SH-SY5Y (cell line): Measurements from ENCODE around the gene HDAC10.

Experiments
- GATA2 ChIP-seq: IDR thresholded peaks from 2 replicates; pipeline ENCODE4 v1.6.1; 2011; ENCODE audit warnings: mild to moderate bottlenecking, low read depth, low read length
- GATA3 ChIP-seq: IDR thresholded peaks from 2 replicates; pipeline ENCODE4 v1.6.1; 2011; ENCODE audit warnings: low read depth, mild to moderate bottlenecking, low read length, moderate library complexity

The HDAC10 gene

DNA sequence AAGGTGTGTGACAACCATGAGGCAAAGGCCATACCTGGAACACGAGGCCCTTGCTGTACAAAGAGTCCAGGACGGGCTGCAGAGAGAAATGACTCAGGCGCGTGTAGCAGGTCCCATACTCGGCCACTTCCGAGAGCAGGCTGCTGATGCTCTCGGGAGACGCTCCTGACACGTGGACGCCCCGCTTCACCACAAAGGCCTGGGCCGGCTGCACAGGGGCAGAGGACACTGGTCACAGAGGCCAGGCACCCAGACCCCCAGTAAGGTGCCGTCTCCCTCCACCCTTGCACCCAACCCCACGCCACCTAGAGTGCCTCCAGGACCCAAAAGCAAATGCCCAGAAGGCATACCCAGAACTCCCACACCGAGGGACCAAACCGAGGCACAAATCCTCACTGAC, 21.7 kb downstream of the HDAC10 start:
- TF ChIP-seq GATA3 (no peak), GATA2 (no peak)

DNA sequence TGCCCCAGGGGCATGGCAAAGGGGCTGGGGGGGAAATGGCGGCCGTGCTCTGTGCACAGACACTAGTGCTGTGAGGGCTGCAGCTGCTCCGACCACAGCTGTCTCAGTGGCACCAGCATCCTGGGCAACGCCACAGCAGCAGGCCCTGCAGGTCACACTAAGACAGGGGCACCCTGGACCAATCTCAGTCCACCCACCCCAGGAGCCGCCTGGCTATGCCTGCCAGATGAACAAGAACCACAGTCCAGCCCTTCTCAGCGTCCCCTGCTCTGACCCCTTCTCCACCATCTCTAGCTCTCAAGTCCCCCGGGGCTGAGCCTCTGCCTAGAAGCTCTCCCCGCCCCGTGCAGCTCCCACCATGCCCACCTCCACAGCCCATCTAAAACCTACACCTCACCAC, 22.7 kb downstream of the HDAC10 start:
- no peak for TF ChIP-seq GATA2
- no peak for TF ChIP-seq GATA3

DNA sequence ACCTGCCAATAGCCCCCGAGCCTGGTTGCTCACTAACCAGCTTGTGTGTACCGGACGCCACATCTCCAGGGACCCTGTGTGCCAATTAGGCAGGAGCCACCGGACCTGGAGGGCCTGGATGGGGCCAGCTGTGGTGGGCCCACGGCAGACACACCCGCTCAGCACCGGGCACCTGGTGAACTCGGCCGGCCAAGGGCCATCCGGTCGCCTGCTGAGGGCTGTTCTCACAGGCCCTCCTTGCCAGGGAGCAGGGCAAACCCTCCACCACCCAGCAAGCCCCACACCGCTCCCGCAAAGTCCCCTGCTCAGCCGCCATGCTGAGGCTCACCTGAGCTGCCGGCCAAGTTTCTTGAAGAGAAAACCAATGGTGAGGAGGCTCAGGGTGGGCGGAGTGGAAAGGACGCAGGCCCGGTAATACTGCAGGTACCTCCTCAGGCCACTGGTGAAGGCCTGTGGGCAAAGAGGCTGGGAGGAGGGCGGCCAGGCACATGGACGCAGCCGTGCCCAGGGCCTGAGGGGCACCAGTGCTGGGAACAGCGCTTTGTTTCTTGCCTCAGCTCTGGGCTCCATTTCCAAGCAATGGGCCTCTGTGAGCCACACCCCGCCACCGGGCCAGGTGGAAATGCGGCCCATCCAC, 23.4 kb downstream of the HDAC10 start:
- TF ChIP-seq GATA3 = no peak
- TF ChIP-seq GATA2 = no peak

DNA sequence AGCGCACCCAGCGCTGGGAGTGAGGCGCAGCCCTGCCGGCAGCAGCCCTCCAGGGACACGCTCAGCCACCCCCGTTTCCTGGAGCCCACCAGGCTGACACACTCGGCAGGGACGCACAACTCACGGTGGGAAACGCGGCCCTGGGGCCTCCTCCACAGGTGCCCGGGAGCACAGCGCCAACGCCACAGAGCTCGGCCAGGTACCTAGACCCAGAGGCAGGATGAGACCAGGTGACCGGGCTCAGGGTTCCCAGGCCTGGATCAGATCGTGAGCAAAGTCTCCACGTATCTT, 24.2 kb downstream of the HDAC10 start:
- TF ChIP-seq GATA2 (no peak), GATA3 (no peak)

DNA sequence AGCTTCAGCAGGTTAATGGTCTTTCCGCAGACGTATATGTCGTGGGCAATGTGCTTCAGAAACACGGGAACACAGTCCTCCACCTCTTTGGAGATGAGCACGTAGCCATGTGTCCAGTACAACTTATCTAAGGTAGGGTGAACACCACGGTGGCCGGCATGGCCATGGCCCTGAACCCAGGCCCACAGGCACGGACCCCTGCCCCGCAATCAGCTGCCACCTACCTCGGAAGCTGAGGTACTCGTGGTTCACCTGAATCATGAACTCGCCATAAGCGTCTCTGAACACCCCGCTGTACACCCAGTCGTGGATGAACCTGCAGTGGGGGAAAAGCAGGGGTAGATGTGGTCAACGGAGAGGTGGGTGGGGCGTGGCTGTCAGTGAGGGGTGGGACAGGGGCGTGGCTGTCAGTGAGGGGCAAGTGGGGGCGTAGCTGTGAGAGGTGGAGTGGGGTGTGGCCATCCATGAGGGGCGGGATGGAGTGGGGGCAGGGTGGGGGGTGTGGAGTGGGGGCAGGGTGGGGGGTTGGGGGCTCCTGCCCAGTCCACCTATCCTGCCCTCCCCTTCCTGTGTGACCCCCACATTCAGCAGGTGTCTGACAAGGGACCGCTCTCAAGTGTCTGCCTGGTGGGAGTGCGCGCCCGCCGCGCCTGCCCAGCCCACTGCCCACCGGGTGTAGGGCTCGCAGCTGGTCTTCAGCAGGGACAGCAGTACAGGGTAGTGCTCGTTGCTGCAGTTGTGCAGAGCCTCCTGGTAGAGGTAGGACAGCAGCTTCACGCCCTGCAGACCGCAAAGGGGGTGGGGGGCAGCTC, 24.8 kb downstream of the HDAC10 start:
- TF ChIP-seq GATA2 = no peak
- no peak for TF ChIP-seq GATA3

DNA sequence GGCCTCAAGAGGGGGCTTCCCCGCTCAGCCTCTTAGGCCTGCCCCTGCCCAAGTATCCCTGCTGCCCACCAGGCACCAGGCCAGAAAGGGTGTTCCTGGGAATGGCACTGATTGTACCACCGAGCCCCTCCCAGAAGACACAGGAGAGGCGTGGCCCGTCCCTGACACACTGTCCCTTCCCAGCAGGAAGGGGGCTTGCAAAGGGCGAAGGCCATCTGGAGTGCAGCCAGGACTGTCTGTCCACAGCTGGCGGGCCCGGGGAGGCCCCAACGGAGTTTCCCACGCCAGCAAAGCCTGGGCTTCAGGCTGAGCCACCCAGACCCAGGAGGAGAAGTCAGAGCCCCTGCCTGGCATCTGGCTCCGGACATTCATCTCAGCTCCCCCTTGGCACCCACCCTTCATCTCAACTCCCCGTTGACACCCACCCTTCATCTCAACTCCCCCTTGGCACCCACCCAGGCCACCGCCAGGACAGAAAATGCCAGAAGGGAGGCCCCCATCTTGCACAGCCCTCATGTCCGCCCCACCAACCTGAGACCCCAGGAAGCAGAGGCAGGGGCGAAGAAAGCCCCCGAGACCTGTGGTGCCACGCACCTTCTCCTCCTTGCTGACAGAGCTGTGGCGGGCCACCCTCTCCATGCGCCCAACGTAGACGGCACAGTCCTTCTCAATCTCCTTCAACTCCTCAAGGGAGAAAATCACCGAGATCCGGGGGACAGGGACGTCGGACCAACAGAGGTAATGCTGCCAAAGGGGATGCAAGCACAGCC, 25.7 kb downstream of the HDAC10 start:
- TF ChIP-seq GATA3 = no peak
- no peak for TF ChIP-seq GATA2

DNA sequence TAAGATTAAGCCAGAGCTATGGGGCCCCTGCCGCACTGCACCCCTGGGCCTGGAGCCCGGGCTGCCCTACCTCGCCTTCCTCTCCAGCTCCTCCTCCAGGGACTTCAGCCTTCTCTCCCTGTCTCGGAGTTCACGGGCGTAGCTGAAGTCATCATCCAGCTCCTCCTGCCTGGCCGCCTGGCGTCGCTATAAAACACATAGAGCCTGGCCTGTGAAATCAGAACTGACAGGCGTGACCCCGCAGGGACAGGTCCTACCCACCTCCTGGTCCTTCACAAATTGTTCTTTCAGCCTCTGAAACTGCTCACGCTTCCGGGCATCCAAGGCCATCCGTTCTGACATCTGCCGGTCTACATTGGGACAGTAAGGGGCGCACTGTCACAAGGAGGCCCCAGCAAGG, 27.0 kb downstream of the HDAC10 start:
- TF ChIP-seq GATA2 (no peak), GATA3 (no peak)

DNA sequence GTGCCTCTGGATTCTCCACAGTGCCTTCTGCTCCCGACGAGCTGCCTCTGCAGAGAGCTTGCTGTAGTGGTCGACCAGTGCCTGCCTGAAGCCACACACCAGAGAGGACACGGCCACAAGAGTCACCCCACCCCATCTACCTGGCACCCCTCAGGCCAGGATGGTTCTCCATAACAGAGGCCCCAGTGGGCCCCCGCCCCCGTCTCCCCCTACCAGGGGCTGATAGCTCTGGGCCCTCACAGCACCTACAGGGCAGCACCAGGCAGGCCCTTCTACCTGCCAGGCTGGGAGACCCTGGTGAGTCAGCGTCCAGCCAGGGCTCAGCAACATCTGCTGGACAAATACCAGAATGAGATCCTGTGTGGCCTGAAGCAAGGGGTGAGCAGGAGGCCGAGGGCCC, 28.6 kb downstream of the HDAC10 start:
- TF ChIP-seq GATA3 = no peak
- TF ChIP-seq GATA2 = no peak

DNA sequence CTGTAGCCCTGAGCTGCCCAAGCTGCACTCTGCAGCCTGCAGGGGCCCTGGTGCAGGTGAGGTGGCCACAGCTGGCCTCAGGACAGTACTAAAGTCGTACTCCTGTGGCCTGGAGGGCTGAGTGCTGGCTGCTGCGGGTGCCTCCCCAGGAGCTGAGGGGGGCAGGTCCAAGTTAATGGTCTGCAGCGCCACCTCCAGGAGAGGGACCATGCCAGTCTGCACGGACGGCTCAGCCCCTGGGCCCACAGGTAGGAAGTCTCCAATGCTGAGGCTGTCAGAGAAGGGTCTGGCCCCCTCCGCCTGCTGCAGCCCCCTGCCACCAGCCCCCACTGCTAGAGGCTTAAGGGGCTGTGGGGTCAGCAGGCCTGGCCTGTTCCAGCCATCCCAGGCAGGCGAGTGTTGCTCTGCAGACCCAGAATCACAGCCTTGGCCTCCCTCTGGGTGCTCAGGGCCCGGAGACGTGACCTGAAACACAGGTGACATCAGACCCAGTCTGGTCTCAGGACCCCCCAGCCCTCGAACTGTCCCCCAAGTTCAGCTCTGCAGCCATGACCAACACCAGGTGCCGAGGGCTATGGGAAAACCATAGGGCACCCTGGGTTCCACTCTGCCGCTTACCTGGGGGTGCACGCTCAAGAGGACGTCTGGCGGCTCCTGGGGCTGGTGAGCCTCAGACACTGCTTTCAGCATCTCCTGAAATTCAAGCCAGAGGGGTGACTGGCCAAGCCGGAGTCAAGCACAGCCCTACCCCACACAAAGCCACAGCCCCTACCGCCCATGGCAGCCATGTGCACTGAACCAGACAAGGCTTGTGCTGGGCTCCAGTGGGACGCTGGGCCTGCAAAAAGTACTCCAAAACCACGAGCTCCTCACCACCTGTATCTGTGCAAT, 29.4 kb downstream of the HDAC10 start:
- TF ChIP-seq GATA2 (no peak), GATA3 (no peak)

DNA sequence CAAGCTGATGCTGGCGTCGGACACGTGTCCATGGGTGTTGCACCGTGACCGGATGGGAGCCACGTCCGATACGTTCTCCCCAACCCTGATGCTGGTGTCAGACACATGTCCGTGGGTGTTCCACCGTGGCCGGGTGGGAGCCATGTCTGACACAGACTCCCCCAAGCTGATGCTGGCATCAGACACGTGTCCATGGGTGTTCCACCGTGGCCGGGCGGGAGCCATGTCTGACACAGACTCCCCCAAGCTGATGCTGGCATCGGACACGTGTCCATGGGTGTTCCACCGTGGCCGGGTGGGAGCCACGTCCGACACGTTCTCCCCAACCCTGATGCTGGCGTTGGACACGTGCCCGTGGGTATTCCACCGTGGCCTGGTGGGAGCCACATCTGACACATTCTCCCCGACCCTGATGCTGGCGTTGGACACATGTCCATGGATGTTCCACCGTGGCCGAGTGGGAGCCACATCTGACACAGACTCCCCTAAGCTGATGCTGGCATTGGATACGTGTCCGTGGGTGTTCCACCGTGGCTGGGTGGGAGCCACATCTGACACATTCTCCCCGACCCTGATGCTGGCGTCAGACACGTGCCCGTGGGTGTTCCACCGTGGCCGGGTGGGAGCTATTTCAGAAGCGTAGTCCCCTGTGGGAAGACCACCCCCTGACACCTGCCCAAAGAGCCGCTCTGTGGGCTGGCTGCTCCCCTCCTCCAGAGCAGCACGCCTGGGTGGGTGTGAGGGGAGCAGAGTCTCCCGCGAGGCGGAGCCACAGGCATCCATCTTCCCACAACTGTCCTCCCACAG, 30.3 kb downstream of the HDAC10 start:
- no peak for TF ChIP-seq GATA3
- no peak for TF ChIP-seq GATA2

DNA sequence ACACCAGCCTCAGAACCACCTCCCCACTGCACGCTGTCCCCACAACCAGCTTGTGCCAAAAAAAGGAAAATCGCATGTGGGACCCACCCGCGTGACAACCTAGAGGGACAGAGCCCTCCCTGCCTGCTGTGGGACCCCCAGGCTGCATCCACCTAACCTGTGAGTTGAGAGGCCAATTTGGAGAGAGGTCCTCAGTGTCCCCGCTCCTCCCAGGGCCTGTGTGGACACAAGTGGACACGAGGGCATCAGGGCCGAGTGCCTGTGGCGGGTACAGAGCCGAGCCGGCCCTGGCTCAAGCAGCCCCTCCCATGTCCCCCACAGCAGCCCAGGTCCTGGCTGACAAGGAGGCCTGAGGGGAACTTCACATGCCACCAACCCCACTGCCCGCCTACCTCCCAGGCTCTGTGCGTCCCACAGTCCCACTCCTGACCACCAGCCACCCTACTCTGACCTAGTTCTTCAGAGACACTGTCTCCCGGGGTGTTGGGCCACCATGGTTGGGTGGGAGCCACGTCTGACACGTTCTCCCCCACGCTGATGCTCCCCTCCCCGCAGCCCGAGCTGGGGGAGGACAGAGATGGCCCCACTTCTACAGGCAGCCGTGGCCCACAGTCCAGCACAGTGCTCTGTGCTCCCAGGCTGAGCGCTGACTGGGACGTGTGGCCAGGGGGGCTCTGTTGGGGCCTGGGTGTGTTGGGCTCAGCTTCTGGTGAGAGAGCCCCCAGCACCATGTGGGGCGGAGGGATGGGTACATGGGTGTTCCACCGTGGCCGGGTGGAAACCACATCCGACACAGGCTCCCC, 31.1 kb downstream of the HDAC10 start:
- TF ChIP-seq GATA3 = no peak
- no peak for TF ChIP-seq GATA2

DNA sequence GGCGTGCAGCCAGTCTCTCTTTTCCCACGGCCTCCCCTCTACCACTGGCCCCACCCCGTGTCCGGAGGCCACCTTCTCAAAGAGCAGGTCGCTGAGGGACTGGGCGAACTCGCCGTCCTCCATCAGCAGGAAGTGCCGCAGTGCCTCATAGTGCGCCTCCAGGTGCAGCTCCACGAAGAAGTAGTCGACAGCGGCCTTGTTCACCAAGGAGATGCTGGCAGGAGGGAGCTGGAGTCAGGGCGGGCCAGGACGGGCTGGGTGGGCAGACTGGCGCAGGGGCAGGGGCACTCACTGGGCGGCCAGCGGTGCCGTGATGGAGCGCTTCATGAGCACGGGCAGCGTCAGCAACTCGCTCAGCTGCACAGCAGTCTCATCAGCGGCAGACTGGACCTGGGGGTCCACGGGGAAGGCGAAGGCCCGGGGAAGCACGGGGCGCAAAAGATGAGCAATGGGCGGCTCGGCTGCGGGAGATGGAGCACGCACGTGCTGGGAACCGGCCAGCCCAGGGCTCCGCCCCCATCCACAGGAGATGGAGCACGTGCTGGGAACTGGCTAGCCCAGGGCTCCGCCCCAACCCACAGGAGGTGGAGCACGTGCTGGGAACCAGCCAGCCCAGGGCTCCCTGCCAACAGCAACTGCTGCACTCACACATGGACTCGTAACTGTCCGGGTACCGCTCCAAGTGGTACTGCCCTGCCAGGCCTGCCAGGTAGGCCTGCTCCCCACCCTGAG, 31.9 kb downstream of the HDAC10 start:
- TF ChIP-seq GATA3 (no peak), GATA2 (no peak)
